Gastroesophageal sphincter (tissue), 4 donors: Measurements from ENCODE around the gene PPP6R2. TPM values are rescaled to one million over a fixed set of nuclear protein-coding genes. Genes with fewer than 3 reads are reported as not detected.
A peak's percentile ranks its signal among the peaks of the same experiment; 100 is the strongest.

Source experiments
- ATAC-seq: fragments of 150-250 bp; one replicate; pipeline ENCODE4 v1.9.1; 2016; ENCODE audit warnings: mild to moderate bottlenecking, moderate library complexity
- H3K27ac ChIP-seq, 4 donors: fragments of 200-600 bp; sonication (generic) in 3 of 4; 1 replicate in 3 of 4; 2 replicates in 1 of 4; pipeline ENCODE4 v1.5.1; 2016 to 2019
- H3K27me3 ChIP-seq: fragments of 200-600 bp; sonication (generic); one replicate; pipeline ENCODE4 v1.5.1; 2019
- H3K36me3 ChIP-seq, 2 donors: fragments of 200-600 bp; sonication (generic); one replicate each; pipeline ENCODE4 v1.5.1; 2019; ENCODE audit warnings: control low read depth in 1 of 2
- H3K4me1 ChIP-seq, 3 donors: fragments of 200-600 bp; sonication (generic); 1 replicate in 2 of 3; 2 replicates in 1 of 3; pipeline ENCODE4 v1.5.1; 2016 to 2019; ENCODE audit warnings: control low read depth in 2 of 3
- H3K4me3 ChIP-seq, 2 donors: fragments of 200-600 bp; sonication (generic); one replicate each; pipeline ENCODE4 v1.5.1; 2019; ENCODE audit warnings: mild to moderate bottlenecking in 1 of 2, moderate library complexity in 1 of 2
- H3K9me3 ChIP-seq, 3 donors: fragments of 200-600 bp; sonication (generic); one replicate each; pipeline ENCODE4 v1.5.1; 2017 to 2019; ENCODE audit warnings: control low read depth in 2 of 3
- CTCF ChIP-seq, 4 experiments: fragments of 200-600 bp in 2 of 4; fragments of 450-650 bp in 2 of 4; sonication (generic) in 1 of 4; IDR thresholded peaks; one replicate each; pipeline ENCODE4 v1.5.1; 2017 to 2019; ENCODE audit warnings: antibody characterized with exemption in 4 of 4, mild to moderate bottlenecking in 2 of 4, moderate library complexity in 2 of 4
- EP300 ChIP-seq: sonication (generic); formaldehyde crosslinking; IDR thresholded peaks from one replicate; pipeline ENCODE4 v1.6.1; 2017; ENCODE audit warnings: antibody characterized with exemption, mild to moderate bottlenecking
- POLR2A ChIP-seq, 2 donors: fragments of 450-650 bp; IDR thresholded peaks; one replicate each; pipeline ENCODE4 v1.6.1; 2017; ENCODE audit warnings: antibody characterized with exemption in 2 of 2, mild to moderate bottlenecking in 2 of 2, moderate library complexity in 1 of 2
- POLR2AphosphoS5 ChIP-seq: sonication (generic); formaldehyde crosslinking; IDR thresholded peaks from one replicate; pipeline ENCODE4 v1.6.1; 2017; ENCODE audit warnings: antibody characterized with exemption
- WGBS, 2 donors: methylation state at CpG; one replicate each; pipeline ENCODE4 v1.1.5; 2018; ENCODE audit warnings: low coverage in 1 of 2; 5-methylcytosine and 5-hydroxymethylcytosine counted together
- total RNA-seq, 4 donors: library from RNA; depleted of rRNA; stranded (reverse); fragments of >200 nt; gene quantifications; one replicate each; pipeline ENCODE4 v1.1.0, GENCODE V29; 2016

The PPP6R2 gene
- total RNA-seq, 4 donors from 2014 or later: 52.2 to 73.5 (median 64.2) TPM

GRCh38 chr22:50302564-50302963, 40.6 kb upstream of the PPP6R2 start:
- H3K27ac ChIP-seq: peak overlapping the region in 3 of 4 donors; percentile 90 to 94 (median 93)
- no peaks in the 10 kb centered on the region for H3K9me3 ChIP-seq
- WGBS, 2 donors: no CpG with 5 or more reads among the region's 5 CpGs
- H3K36me3 ChIP-seq: no peaks in the 10 kb centered on the region
- no peaks in the 10 kb centered on the region for H3K27me3 ChIP-seq
- H3K4me3 ChIP-seq: no peak overlapping the region
- H3K4me1 ChIP-seq: peaks cover 4 to 93% (median 78%) of the 10 kb centered on the region in 3 donors
- TF ChIP-seq POLR2A (IDR thresholded peaks at IDR 0.05) (no peak), POLR2AphosphoS5 (no peak), EP300 (no peak), CTCF (IDR thresholded peaks at IDR 0.05) (no peak)
- no peak for ATAC-seq

GRCh38 chr22:50303515-50303847, 39.6 kb upstream of the PPP6R2 start:
- Histone ChIP-seq H3K27ac (peak overlapping the region; percentile 4 to 94 (median 92)), H3K27me3 (no peaks in the 10 kb centered on the region), H3K9me3 (no peaks in the 10 kb centered on the region), H3K4me3 (peak overlapping the region in 1 of 2 donors; percentile 94), H3K4me1 (peaks cover 4 to 92% (median 81%) of the 10 kb centered on the region in 3 donors), H3K36me3 (no peaks in the 10 kb centered on the region)
- no CpG with 5 or more reads among the region's 7 CpGs for WGBS, 2 donors
- TF ChIP-seq POLR2AphosphoS5: no peak
- TF ChIP-seq POLR2A (IDR thresholded peaks at IDR 0.05): no peak
- no peak for TF ChIP-seq CTCF (IDR thresholded peaks at IDR 0.05)
- no peak for TF ChIP-seq EP300
- no peak for ATAC-seq

- Histone ChIP-seq H3K27ac (peak overlapping the region; percentile 57 to 94 (median 92)), H3K4me3 (peak overlapping the region in 1 of 2 donors; percentile 94), H3K4me1 (peaks cover 4 to 92% (median 81%) of the 10 kb centered on the region in 3 donors), H3K27me3 (no peaks in the 10 kb centered on the region), H3K9me3 (no peaks in the 10 kb centered on the region), H3K36me3 (no peaks in the 10 kb centered on the region)
- peak; percentile 2 for ATAC-seq
- TF ChIP-seq POLR2AphosphoS5 (no peak), CTCF (IDR thresholded peaks at IDR 0.05) (peak in 1 of 4 experiments; percentile 8), POLR2A (IDR thresholded peaks at IDR 0.05) (no peak), EP300 (no peak)
- WGBS, 2 donors: no CpG with 5 or more reads among the region's 11 CpGs
Measured at GRCh38 chr22:50303848-50304527, 39.1 kb upstream of the PPP6R2 start.

- H3K9me3 ChIP-seq: no peaks in the 10 kb centered on the region
- WGBS, 2 donors: 16 to 40% methylated on average over 3 to 6 of the region's 22 CpGs
- ATAC-seq: no peak
- peaks cover 4 to 92% (median 77%) of the 10 kb centered on the region in 3 donors for H3K4me1 ChIP-seq
- H3K27me3 ChIP-seq: no peaks in the 10 kb centered on the region
- H3K27ac ChIP-seq: peak overlapping the region; percentile 57 to 94 (median 92)
- no peak for TF ChIP-seq CTCF (IDR thresholded peaks at IDR 0.05)
- no peak for TF ChIP-seq POLR2AphosphoS5
- H3K4me3 ChIP-seq: peak overlapping the region in 1 of 2 donors; percentile 94
- no peaks in the 10 kb centered on the region for H3K36me3 ChIP-seq
Measured at GRCh38 chr22:50304528-50305392, 38.4 kb upstream of the PPP6R2 start.
